Stimulated activated naive CD8-positive, alpha-beta T cell treated with anti-CD3 and anti-CD28 coated beads, Interleukin-15, amount 100 ng/mL, for 72 hours (primary cell): Measurements from ENCODE around the gene RHBDD3.
A peak's percentile ranks its signal among the peaks of the same experiment; 100 is the strongest.

ENCODE experiments used
- ATAC-seq: fragments of 150-1000 bp; cut with Tn5 transposase; 2 replicates; pipeline ENCODE4 v1.10.0; 2021; ENCODE audit warnings: mild to moderate bottlenecking, moderate library complexity
- DNase-seq, 2 donors: peaks; one replicate each; pipeline ENCODE4 v3.0.0; 2021 to 2022
- H3K27ac Mint-ChIP-seq, 2 donors: one replicate each; pipeline ENCODE4 v1.8.0; 2022; ENCODE audit warnings: mild to moderate bottlenecking in 2 of 2, mixed read lengths in 2 of 2, moderate library complexity in 2 of 2
- H3K27me3 Mint-ChIP-seq: one replicate; pipeline ENCODE4 v1.8.0; 2022; ENCODE audit warnings: mixed read lengths
- H3K4me1 Mint-ChIP-seq: one replicate; pipeline ENCODE4 v1.8.0; 2022; ENCODE audit warnings: mild to moderate bottlenecking, mixed read lengths
- H3K4me3 Mint-ChIP-seq, 2 donors: one replicate each; pipeline ENCODE4 v1.8.0; 2022; ENCODE audit warnings: mild to moderate bottlenecking in 2 of 2, mixed read lengths in 2 of 2, moderate library complexity in 1 of 2
- H3K9me3 Mint-ChIP-seq, 2 donors: one replicate each; pipeline ENCODE4 v1.8.0; 2022; ENCODE audit warnings: mixed read lengths in 2 of 2

RHBDD3 gene

GRCh38 chr22:29291215-29291614, 23.4 kb upstream of the RHBDD3 start:
- H3K9me3 Mint-ChIP-seq = no peaks in the 10 kb centered on the region
- no peaks in the 10 kb centered on the region for H3K27me3 Mint-ChIP-seq
- H3K4me3 Mint-ChIP-seq = no peak overlapping the region
- H3K4me1 Mint-ChIP-seq = peaks cover 18% of the 10 kb centered on the region
- no peak for ATAC-seq
- no peak overlapping the region for H3K27ac Mint-ChIP-seq
- DNase-seq = no peak

DNA sequence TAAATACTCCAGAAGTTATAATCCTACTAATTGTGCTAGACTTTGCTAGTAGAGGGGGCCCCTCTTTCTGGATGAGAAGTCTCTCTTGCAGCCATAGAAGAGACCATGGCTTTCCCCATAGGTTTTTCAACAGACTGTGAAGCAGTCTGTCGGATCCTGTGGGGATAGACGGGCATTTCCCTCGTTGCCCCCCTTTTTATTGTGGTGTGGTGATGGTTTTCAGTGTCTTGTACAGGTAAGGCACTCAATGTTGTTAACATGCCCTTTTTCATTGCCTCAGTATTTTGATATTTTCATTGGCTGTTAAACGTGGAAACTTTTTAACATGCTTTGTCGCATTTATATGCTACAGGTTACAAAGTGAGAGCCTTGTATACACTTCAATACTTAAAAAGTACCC, 22.3 kb upstream of the RHBDD3 start:
- no peaks in the 10 kb centered on the region for H3K27me3 Mint-ChIP-seq
- no peak for ATAC-seq
- no peaks in the 10 kb centered on the region for H3K9me3 Mint-ChIP-seq
- peaks cover 18% of the 10 kb centered on the region for H3K4me1 Mint-ChIP-seq
- no peak overlapping the region for H3K4me3 Mint-ChIP-seq
- no peak for DNase-seq
- peak overlapping the region in 1 of 2 donors; percentile 19 for H3K27ac Mint-ChIP-seq

DNA sequence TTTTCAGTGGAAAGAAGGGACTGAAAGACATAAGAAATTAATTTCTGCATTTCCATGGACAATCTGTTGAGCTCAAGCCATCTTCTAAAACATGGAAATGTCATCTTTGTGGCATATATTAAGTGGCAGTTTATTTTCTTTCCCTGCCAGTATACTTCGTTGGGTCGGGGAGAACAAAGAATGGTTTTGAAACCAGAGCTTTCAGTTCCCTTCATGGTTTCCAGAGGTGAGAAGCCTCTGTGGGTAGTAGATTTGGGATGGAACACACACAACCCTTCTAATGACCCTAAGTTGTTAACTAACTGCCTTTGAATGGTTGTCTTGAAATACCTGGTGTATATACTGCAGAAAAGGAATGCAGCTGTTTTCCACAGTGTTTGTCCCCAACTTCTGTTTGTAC, 21.1 kb upstream of the RHBDD3 start:
- DNase-seq (no peak), ATAC-seq (no peak)
- no peak overlapping the region for H3K4me3 Mint-ChIP-seq
- H3K9me3 Mint-ChIP-seq = no peaks in the 10 kb centered on the region
- H3K27ac Mint-ChIP-seq = no peak overlapping the region
- H3K4me1 Mint-ChIP-seq = peaks cover 23% of the 10 kb centered on the region
- no peaks in the 10 kb centered on the region for H3K27me3 Mint-ChIP-seq

- H3K27ac Mint-ChIP-seq = no peak overlapping the region
These were observed 16.4 kb upstream of the RHBDD3 start for GRCh38 chr22:29284196-29284595.

DNA sequence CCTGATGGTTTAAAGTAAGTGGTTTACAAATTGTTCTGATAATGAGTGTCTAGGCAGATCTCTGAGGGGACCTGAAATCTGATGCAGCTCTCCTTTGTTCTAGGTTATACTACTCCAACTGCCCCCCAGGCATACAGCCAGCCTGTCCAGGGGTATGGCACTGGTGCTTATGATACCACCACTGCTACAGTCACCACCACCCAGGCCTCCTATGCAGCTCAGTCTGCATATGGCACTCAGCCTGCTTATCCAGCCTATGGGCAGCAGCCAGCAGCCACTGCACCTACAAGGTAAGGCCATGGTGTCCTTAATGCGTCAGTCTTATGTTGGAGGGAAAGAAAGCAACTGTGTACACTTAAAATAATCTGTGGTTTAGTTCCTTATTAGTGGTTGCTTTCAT, 10.1 kb upstream of the RHBDD3 start:
- DNase-seq = no peak
- Mint-ChIP-seq H3K27ac (peak overlapping the region in 1 of 2 donors; percentile 27), H3K4me1 (peaks cover 55% of the 10 kb centered on the region), H3K4me3 (peak overlapping the region in 1 of 2 donors; percentile 19), H3K27me3 (no peaks in the 10 kb centered on the region), H3K9me3 (no peaks in the 10 kb centered on the region)
- no peak for ATAC-seq

More at GRCh38 chr22:29284196-29284595, 16.4 kb upstream of the RHBDD3 start:
- DNase-seq = no peak
- no peaks in the 10 kb centered on the region for H3K27me3 Mint-ChIP-seq
- peaks cover 24% of the 10 kb centered on the region for H3K4me1 Mint-ChIP-seq
- no peaks in the 10 kb centered on the region for H3K9me3 Mint-ChIP-seq
- ATAC-seq = no peak
- H3K4me3 Mint-ChIP-seq = no peak overlapping the region

- H3K27ac Mint-ChIP-seq = peak overlapping the region; percentile 10 to 49
- H3K4me3 Mint-ChIP-seq = no peak overlapping the region
- no peaks in the 10 kb centered on the region for H3K27me3 Mint-ChIP-seq
- DNase-seq (no peak), ATAC-seq (no peak)
- peaks cover 74% of the 10 kb centered on the region for H3K4me1 Mint-ChIP-seq
- H3K9me3 Mint-ChIP-seq = no peaks in the 10 kb centered on the region
These were observed 8.2 kb upstream of the RHBDD3 start for GRCh38 chr22:29275819-29276565.

DNA sequence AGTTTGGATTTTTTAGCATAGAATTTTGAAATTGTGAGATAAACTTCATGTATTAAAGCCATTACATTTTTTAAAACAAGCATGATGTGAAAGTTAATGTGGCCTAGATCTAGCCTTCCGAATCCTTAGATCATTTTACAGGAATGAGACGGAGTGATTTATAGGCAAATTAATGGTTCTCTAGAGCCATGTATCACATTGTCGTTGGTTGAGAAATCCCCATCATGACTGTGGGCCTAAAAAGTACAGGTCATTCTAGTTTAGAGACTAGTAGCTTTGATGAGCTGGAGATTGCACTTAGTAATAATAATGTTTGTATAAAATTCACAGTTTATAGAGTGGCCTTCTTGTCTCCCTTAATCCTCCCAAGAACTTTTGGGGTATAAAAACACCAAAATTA, 7.4 kb upstream of the RHBDD3 start:
- H3K27ac Mint-ChIP-seq = no peak overlapping the region
- H3K27me3 Mint-ChIP-seq = no peaks in the 10 kb centered on the region
- H3K4me3 Mint-ChIP-seq = no peak overlapping the region
- no peaks in the 10 kb centered on the region for H3K9me3 Mint-ChIP-seq
- ATAC-seq (no peak), DNase-seq (no peak)
- H3K4me1 Mint-ChIP-seq = peaks cover 83% of the 10 kb centered on the region

- peak overlapping the region in 1 of 2 donors; percentile 4 for H3K27ac Mint-ChIP-seq
- ATAC-seq (no peak), DNase-seq (no peak)
- no peaks in the 10 kb centered on the region for H3K27me3 Mint-ChIP-seq
- H3K4me1 Mint-ChIP-seq = peaks cover 76% of the 10 kb centered on the region
- no peaks in the 10 kb centered on the region for H3K9me3 Mint-ChIP-seq
- H3K4me3 Mint-ChIP-seq = peak overlapping the region in 1 of 2 donors; percentile 72
These were observed 4.8 kb upstream of the RHBDD3 start for GRCh38 chr22:29272624-29273023.

DNA sequence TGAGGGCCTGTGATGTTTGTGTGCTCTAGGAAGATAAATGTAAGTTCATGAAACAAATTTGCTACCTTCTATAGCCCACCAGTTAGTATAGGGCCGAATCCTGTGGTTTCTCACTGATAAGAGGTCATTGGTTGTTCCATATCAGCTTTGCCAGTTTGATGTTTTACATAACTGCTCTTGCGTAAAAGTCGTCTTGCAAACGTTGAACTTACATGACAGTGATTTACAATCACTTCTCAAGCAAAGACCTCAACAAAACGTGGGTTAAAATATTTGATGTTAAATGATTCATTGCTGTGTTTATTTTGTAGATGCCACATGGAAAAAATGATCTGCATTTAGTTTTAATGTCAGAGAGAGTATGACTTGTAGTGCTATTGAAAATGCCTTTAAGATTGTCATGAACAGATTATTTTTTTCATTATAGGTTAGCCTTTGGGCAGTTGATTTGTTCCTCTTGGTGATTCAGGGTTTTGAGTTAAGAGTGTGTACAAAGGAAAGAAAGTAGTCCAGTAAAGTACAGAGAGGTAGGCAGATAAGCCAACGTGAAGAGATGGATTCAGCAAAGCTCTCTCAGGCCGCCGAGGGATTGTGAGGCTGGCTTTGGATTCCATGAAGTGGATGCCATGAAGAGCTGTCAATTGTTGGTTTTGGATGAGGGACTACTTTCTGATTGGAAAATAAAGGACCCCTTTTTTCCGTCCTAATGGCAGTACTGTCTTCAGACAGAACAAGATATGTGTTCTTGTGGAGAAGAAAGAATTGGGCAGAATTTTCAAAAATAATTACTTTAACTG, 2.9 kb upstream of the RHBDD3 start:
- H3K4me3 Mint-ChIP-seq = peak overlapping the region; percentile 90 to 94
- peak overlapping the region; percentile 35 to 61 for H3K27ac Mint-ChIP-seq
- H3K27me3 Mint-ChIP-seq = no peaks in the 10 kb centered on the region
- ATAC-seq (no peak), DNase-seq (no peak)
- no peaks in the 10 kb centered on the region for H3K9me3 Mint-ChIP-seq
- peaks cover 72% of the 10 kb centered on the region for H3K4me1 Mint-ChIP-seq

DNA sequence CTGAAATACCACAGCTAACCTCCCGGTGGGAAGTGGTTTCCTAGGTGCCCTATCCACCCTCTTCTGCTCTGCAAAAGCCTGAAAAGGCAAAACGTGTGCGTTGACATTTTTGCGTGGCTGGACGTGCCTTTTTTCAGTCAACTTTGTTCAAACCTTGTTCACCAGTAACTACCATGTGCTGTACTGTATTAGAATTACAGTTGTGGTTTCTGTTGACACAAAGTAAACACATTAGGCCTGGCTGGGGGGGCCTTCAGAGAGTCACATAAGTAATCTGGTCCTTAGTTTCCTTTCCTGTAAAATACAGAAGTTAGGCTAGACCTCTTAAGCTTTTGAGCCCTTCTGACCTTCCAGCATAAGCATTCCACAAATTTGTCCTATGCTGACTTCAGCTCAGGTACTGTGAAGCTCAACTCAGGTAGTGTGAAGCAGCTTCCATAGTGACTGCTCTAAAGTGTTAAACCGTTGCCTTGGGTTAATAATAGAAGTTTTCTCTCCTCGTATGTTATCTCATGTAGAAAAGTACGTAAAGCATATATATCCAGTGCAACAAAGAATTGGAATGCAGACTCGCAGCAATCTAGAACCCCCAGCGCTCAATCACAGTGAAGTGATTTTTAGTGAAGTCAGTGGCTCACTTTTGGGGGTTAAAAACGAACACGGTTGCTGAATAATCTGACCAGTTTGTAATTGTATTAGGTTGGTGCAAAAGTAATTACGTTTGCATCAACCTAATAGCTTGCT, 2.1 kb upstream of the RHBDD3 start:
- peak overlapping the region; percentile 99 for H3K27ac Mint-ChIP-seq
- no peaks in the 10 kb centered on the region for H3K9me3 Mint-ChIP-seq
- no peaks in the 10 kb centered on the region for H3K27me3 Mint-ChIP-seq
- ATAC-seq (no peak), DNase-seq (no peak)
- H3K4me3 Mint-ChIP-seq = peak overlapping the region; percentile 90 to 94
- peaks cover 68% of the 10 kb centered on the region for H3K4me1 Mint-ChIP-seq

DNA sequence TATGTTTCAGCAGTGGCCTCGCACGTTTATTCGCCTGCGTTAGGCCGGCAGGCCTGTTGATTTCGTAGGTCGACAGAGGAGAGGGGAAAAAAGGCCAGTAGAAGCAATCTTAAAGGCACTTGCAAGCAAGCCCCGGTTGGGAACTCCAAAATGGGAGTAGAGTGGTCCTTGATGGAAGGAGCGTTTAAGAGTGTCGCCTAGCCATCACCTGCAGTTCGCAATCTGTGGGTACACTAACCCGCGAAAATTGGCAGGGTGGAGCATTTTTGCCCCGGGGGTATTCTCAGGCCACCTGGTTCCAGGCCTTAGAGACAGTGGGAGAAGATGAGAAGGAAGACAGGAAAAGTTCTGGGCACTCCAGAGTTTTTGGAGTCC, 1.4 kb upstream of the RHBDD3 start:
- peak overlapping the region; percentile 90 to 94 for H3K4me3 Mint-ChIP-seq
- peaks cover 62% of the 10 kb centered on the region for H3K4me1 Mint-ChIP-seq
- no peaks in the 10 kb centered on the region for H3K27me3 Mint-ChIP-seq
- H3K9me3 Mint-ChIP-seq = no peaks in the 10 kb centered on the region
- H3K27ac Mint-ChIP-seq = peak overlapping the region; percentile 99
- ATAC-seq = no peak
- DNase-seq = no peak

GRCh38 chr22:29268511-29269229, 889 bp upstream of the RHBDD3 start:
- H3K27me3 Mint-ChIP-seq = no peaks in the 10 kb centered on the region
- peak; percentile 16 for ATAC-seq
- H3K4me1 Mint-ChIP-seq = peaks cover 56% of the 10 kb centered on the region
- peak overlapping the region; percentile 99 for H3K27ac Mint-ChIP-seq
- no peaks in the 10 kb centered on the region for H3K9me3 Mint-ChIP-seq
- peak overlapping the region; percentile 90 to 94 for H3K4me3 Mint-ChIP-seq
- peak; percentile 51 to 59 for DNase-seq

DNA sequence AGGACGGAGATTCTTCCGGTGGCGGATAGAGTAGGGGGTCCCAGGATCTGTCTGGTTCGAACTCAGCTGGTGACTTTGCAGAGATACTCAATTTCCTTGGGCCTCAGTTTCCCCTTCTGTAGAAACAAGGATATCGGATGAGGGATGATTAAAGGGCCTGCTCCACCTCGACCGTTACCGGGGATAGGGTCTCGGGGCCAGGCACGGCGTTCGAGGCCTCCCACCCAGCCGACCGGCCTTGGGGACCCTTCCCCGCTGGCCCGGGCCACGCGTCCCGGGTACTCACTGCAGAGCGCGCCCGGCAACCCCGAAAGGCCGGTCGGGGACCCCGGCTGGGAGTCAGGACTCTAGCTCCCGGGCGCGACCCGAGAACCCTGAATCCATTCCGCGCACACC, 321 bp downstream of the RHBDD3 start:
- Mint-ChIP-seq H3K27me3 (no peaks in the 10 kb centered on the region), H3K4me3 (peak overlapping the region; percentile 90 to 94), H3K27ac (peak overlapping the region; percentile 99), H3K9me3 (no peaks in the 10 kb centered on the region), H3K4me1 (peaks cover 44% of the 10 kb centered on the region)
- ATAC-seq (peak; percentile 66), DNase-seq (no peak)

DNA sequence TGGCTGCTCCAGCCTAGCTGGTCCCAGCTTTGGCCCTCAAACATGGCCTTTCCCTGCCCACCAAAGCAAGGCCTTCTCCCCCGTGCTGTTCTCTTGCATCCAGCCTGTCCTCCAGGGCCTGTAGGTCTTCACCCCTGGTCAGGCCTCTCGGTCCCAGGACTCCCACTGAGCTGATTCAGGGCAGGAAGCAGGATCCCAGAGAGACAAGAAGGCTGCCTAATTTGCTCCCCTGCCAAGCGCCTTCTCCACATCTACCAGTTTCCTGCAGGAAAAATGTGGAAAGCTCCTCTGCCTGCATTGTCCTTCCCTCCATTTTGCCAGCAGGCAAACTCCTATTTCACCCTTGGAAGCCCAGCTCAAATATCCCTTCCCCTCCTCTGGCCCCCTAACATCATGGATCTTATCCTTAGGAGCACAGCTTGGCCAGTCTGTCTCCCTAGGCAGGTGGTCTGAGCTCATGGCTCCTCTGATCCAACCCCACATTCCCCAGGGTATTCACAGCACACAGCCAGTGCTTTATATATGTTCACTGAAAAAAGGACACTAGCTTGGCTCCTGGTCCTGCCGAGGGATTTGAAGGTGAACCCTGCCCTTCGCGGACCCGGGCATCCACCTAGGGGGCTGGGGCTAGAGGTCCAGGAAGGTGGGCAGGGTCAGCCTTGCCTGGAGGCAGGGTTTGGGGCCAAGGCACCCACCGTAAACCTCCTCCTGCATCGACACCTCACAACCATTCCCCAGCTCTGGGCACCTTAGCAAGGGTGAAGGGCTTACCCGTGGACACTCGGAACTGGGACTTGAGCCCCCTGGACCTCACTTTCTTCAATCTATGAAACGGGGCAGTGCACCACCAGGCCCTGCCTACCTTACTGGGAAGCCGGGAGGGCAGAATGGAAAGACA, 968 bp downstream of the RHBDD3 start:
- Mint-ChIP-seq H3K27ac (peak overlapping the region; percentile 99), H3K9me3 (no peaks in the 10 kb centered on the region), H3K4me1 (peaks cover 37% of the 10 kb centered on the region), H3K27me3 (no peaks in the 10 kb centered on the region), H3K4me3 (peak overlapping the region; percentile 90 to 94)
- ATAC-seq (no peak), DNase-seq (no peak)
